ENCODE measurements around the gene OCA2.

OCA2 gene

GRCh38 chr15:28120359-28120640 lies 21.2 kb upstream of the OCA2 start:
- no peak for DNase-seq (ENCODE audit: low read depth in 2 of 2)

- DNase-seq (ENCODE audit: low read depth in 2 of 2) = no peak
Measured at GRCh38 chr15:28118531-28118930, 19.4 kb upstream of the OCA2 start.

GRCh38 chr15:28118083-28118482 lies 19.0 kb upstream of the OCA2 start:
- no peak for DNase-seq (ENCODE audit: low read depth in 2 of 2)

DNA sequence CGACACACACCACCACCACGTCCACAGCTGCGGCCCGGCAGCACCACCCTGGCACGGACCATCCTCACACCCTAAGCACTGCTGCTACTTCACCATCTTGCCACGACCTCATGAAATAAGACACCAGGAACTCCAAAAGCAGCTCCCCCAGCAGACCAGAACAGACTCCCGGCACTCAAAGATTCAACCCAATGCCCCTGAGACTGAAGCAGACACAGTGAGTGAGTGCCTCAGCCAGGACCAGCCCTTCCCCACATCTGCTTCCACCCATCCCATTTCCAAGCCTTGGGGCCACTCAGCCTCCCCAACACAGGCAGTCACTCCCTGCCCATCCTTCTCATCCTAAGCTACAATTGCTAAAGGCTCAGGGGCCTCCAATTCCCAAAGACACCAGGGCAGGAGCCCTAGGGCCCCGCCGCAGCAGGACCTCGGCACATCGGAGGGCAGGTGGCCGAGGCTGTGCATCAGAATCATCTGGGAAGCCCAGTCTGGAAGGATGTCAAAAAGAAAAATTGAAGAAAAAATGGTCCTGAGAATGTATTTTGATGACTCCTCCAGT lies 18.4 kb upstream of the OCA2 start:
- DNase-seq (ENCODE audit: low read depth in 2 of 2) = no peak

GRCh38 chr15:28116521-28117431 lies 17.7 kb upstream of the OCA2 start:
- DNase-seq (ENCODE audit: low read depth in 2 of 2) = no peak

DNA sequence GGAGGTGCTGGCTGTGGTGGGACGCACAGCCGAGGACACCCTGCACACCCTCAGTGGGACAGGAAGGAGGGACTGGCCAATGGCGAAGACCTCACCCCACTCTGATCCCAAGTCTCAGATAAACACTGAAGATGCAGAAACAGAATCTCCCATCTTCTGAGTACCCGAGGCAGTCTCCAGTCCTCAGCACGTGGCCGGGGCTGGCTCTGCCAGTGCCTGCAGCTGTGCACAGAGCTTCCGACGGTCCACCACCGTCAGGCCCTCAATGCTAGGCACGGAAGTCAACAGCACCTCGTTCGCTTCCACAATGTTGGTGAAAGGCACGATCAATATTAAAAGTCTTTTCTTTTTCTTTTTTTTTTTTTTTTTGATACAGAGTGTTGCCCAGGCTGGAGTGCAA lies 16.8 kb upstream of the OCA2 start:
- no peak for DNase-seq (ENCODE audit: low read depth in 2 of 2)

GRCh38 chr15:28114721-28115622 lies 15.9 kb upstream of the OCA2 start:
- no peak for DNase-seq (ENCODE audit: low read depth in 2 of 2)

DNA sequence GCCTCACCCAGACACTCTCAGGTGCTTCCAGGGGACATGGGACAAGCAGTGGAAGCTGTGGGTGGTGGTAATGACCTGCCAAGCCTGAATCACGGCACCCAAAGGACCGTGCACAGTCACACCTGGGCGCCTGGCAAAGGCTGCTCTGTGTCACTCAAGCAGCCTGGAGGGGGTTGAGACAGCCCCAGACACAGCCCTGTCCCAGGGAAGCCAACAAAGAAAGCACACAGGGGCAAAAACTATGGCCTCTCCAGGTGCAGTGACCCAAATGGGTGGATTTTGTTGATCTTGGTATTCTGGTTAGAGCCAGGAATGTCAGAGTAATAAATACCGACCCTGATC lies 15.0 kb upstream of the OCA2 start:
- no peak for DNase-seq (ENCODE audit: low read depth in 2 of 2)

DNA sequence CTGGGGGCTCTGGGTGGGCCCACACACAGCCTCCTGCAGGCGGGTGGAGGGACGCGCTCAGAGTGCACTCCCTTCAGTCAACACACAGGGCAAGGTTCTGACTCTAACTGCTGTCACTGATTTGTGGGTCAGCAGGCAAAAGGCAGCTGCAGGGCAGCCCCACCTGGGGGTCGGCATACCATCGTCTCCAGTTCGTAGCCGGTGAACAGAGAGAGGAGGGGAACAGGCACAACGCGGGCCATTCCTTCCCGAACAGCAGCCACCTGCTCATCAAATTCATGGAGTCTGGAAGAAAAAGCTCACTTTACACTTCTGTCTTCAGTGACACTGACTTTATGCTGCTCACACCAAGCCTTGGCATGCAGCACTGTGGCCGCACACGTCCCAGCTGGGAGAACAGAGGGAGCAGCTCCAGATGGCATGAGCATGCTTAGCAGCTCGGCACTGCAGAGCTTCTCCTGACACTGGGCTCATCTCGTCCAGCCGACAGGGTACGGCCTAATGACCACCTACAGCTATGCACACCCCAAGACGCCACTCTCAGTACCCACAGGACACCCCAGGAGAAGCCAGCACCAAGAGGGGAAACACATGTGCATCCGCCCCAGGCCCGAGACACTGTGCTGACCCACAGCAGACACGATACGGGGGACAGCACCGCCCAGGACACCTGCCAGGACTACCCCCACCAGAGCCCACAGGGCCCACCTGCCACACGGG lies 14.4 kb upstream of the OCA2 start:
- DNase-seq (ENCODE audit: low read depth in 2 of 2) = no peak

DNA sequence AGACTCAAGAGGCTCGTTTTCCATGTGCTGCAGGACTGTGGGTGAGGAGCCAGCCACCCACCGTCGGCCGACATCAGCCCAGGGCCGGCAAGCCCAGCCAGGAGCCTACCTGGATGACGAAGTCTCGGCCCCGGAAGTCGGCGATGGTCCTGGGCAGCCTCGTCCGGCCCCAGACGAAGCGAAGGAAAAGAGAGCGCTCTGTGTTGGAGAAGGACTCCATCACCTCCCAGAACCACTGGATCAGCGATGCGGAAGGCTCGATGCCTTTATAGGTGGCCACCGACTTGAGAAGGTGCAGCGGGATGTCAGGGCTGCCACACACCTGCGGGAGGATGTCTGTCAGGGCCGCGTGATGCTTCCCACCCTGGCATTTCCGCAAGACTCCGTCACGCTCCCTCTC lies 13.8 kb upstream of the OCA2 start:
- DNase-seq (ENCODE audit: low read depth in 2 of 2) = no peak

- DNase-seq (ENCODE audit: low read depth in 2 of 2) = no peak
Measured at GRCh38 chr15:28112101-28112760, 13.1 kb upstream of the OCA2 start.

- no peak for DNase-seq (ENCODE audit: low read depth in 2 of 2)
Measured at GRCh38 chr15:28111543-28111942, 12.4 kb upstream of the OCA2 start.

- no peak for DNase-seq (ENCODE audit: low read depth in 2 of 2)
Measured at GRCh38 chr15:28110481-28110881, 11.4 kb upstream of the OCA2 start.

- DNase-seq (ENCODE audit: low read depth in 2 of 2) = no peak
Measured at GRCh38 chr15:28109626-28110455, 10.7 kb upstream of the OCA2 start.

DNA sequence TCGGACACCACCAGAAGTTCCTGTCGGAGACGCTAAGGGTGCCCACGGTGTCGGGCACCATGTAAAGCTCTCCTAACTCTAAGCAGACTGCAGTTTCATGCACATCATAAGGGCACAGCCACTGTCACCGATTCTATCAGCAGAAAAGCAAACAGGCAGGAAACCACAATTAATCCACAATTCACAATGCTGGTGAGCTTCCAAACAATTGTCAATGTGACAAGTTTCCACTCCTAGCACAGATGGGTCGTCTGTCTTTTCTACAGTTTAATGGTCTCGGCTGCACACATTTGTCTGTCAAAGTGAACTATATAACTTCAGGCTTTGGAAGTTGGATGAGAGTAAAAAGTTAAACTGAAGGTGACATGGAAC lies 8.8 kb upstream of the OCA2 start:
- DNase-seq (ENCODE audit: low read depth in 2 of 2) = no peak

DNA sequence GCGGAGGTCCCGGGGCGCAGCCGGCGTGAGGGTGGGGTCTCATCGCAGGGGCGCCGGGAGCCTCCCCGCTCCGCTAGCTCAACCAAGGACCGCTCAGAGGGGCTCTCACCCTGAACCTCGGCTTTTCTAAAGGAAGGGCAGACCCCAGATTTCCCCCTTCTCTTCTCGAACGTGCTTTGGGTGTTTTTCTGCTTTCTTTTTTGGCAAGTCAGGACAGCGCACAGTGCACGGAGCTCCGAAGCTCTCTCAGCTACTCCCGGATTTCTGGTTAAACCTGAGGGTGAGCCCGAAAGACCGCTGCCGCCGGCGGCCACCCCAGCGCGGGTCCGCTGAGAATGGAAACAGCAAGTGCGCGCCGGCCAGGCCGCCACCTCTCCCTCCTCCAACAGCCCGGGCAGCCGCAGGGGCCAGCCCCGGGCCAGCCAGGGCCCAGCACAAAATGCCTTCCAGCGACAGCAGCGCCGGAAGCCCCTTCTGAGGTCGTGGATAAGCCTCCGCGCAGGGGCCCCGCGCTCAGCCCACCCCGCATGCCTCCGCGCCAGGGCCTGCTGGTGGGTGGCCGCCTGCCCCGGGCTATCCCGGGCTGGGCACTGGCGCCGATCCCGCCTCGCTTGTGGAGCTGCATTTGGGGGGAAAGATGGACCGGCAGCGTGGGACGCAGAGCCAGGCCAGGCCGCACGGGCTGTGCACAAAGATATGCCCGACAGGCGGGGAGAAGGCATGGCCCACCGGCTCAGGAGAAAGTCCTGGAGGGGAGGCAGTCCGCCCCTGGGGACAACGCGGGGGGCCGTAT lies 8.2 kb upstream of the OCA2 start:
- DNase-seq (ENCODE audit: low read depth in 2 of 2) = no peak

DNA sequence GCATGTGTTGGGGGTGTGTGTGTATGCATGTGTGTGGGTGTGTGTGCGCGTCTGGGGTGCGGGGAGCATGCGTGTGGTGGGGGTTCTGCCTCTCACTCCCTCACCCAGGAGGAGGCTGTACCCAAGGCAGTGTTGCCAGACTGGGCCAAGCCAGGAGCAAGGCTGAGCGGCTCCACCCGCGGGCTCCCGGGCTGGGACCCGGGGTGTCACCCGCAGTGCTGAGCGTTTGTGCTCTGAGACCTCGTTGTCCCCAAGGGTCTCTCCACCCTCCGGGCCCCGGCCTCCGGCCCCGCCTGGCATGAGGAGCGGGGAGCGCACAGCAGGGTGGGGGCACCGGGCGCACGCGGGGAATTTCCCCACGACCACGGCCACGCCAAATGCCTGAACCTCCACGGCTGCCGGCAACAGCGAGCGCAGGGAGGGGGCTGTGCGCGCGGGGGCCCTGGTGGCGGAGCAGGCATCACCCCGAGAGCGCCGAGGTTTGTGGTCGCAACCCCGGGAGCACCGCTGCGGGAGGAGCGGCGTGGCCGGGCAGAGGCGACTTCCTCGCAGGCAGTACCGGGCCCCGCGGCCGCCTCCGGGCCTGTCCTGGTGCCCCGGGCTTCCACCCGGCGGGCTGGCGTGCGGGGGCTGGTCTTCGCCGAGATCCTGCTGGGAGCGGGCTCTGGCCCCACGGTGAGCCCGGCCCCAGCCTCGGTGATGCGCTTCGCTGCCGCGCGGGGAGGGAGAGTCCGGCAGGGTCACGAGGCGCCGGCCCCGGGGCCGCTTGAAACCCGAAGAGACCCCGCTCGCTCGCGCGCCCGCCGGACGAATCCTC lies 7.4 kb upstream of the OCA2 start:
- DNase-seq (ENCODE audit: low read depth in 2 of 2) = no peak

- no peak for DNase-seq (ENCODE audit: low read depth in 2 of 2)
Measured at GRCh38 chr15:28105793-28106192, 6.7 kb upstream of the OCA2 start.

DNA sequence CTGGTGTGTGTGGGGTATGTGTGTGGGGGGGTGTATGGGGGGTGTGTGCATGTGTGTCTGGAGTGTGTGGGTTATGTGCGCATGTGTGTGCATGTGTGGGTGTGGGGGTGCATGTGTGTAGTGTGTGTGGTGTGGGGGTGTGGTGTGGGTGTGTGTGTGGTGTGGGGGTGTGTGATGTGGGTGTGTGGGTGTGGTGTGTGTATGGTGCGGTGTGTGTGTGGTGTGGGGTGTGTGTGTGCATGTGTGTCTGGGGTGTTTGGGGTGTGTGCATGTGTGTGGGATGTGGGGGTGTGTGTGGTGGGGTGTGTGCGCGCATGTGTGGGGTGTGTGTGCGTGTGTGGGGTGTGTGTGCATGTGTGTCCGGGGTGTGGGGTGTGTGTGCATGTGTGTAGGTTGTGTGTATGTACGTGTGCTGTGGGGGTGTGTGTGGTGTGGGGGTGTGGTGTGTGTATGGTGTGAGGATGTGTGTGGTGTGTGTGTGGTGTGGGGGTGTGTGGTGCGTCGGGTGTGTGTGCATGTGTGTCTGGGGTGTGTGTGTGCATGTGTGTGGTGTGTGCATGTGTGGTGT lies 6.2 kb upstream of the OCA2 start:
- no peak for DNase-seq (ENCODE audit: low read depth in 2 of 2)
